Breast epithelium (tissue), 4 donors: ENCODE measurements around the gene PLCL2. TPM values are rescaled to one million over a fixed set of nuclear protein-coding genes. Genes with fewer than 3 reads are reported as not detected.

ENCODE experiments used
- DNase-seq, 2 donors: peaks; one replicate each; pipeline ENCODE4 v3.0.0-alpha.2; 2019; ENCODE audit warnings: low spot score in 2 of 2
- H3K27ac ChIP-seq, 2 donors: fragments of 200-600 bp; sonication (generic) in 1 of 2; one replicate each; pipeline ENCODE4 v1.5.1; 2016 to 2019; ENCODE audit warnings: mild to moderate bottlenecking in 1 of 2
- H3K27me3 ChIP-seq, 2 donors: fragments of 200-600 bp; sonication (generic) in 1 of 2; one replicate each; pipeline versions ENCODE4 v1.5.1 to v1.6.0; 2017 to 2019; ENCODE audit warnings: control low read depth in 1 of 2, mild to moderate bottlenecking in 1 of 2
- H3K36me3 ChIP-seq: fragments of 200-600 bp; one replicate; pipeline ENCODE4 v1.5.1; 2019
- H3K4me1 ChIP-seq, 2 donors: fragments of 200-600 bp; sonication (generic); one replicate each; pipeline ENCODE4 v1.5.1; 2016 to 2019; ENCODE audit warnings: control low read depth in 1 of 2
- H3K4me3 ChIP-seq, 3 donors: fragments of 200-600 bp; sonication (generic); 1 replicate in 2 of 3; 2 replicates in 1 of 3; pipeline ENCODE4 v1.5.1; 2016 to 2019; ENCODE audit warnings: mild to moderate bottlenecking in 3 of 3, moderate library complexity in 2 of 3
- H3K9me3 ChIP-seq, 2 donors: fragments of 200-600 bp; sonication (generic) in 1 of 2; one replicate each; pipeline ENCODE4 v1.5.1; 2016 to 2019; ENCODE audit warnings: control low read depth in 1 of 2
- POLR2A ChIP-seq: fragments of 450-650 bp; IDR thresholded peaks from one replicate; pipeline ENCODE4 v1.6.1; 2016; ENCODE audit warnings: antibody characterized with exemption, mild to moderate bottlenecking, moderate library complexity
- POLR2AphosphoS5 ChIP-seq, 3 donors: sonication (generic); formaldehyde crosslinking; IDR thresholded peaks; one replicate each; pipeline ENCODE4 v1.6.1; 2017; ENCODE audit warnings: antibody characterized with exemption in 3 of 3
- intact Hi-C: fragments of 100-400 bp; cut with DNase I; formaldehyde crosslinking; loops from one replicate; pipeline ENCODE4 v1.15.1; 2023; ENCODE audit warnings: low total_unique reads
- total RNA-seq, 3 donors: library from RNA; depleted of rRNA; stranded (reverse); fragments of >200 nt; gene quantifications; one replicate each; pipeline ENCODE4 v1.1.0, GENCODE V29; 2016
- TF ChIP-seq, protein P1 (sequence below), 3 donors: fragments of 450-650 bp; IDR thresholded peaks; one replicate each; pipeline ENCODE4 v1.5.1; 2016 to 2017; ENCODE audit warnings: antibody characterized with exemption in 3 of 3, mild to moderate bottlenecking in 3 of 3, moderate library complexity in 3 of 3

The PLCL2 gene
- total RNA-seq, 3 donors from 2014 or later = 7.8 to 21.9 (median 17.0) TPM

DNA sequence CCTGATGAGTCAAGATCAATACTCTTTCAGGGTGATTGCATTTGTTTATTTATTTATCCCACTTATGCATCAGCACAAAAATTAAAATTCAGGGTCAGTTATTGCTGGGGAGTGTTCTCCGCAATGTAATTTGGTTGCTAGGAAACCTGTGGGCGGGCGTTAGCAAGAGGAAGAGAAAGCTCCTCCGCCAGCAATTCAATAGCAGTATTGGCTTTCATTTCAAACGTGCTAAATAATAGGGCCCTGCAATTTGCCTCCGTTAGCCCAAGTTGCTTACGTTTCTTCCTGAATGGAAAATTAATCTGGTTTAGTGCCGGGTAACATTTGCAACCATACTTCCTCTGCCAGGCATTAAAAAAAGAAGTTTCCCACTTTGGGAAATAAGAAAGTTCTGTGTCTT lies 35.5 kb upstream of the PLCL2 start:
- intact Hi-C loops = no loop called here
- DNase-seq = no peak
- TF ChIP-seq, protein P1, sequence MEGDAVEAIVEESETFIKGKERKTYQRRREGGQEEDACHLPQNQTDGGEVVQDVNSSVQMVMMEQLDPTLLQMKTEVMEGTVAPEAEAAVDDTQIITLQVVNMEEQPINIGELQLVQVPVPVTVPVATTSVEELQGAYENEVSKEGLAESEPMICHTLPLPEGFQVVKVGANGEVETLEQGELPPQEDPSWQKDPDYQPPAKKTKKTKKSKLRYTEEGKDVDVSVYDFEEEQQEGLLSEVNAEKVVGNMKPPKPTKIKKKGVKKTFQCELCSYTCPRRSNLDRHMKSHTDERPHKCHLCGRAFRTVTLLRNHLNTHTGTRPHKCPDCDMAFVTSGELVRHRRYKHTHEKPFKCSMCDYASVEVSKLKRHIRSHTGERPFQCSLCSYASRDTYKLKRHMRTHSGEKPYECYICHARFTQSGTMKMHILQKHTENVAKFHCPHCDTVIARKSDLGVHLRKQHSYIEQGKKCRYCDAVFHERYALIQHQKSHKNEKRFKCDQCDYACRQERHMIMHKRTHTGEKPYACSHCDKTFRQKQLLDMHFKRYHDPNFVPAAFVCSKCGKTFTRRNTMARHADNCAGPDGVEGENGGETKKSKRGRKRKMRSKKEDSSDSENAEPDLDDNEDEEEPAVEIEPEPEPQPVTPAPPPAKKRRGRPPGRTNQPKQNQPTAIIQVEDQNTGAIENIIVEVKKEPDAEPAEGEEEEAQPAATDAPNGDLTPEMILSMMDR (IDR thresholded peaks at IDR 0.05) = no peak
- TF ChIP-seq POLR2AphosphoS5 (IDR thresholded peaks at IDR 0.05) (no peak), POLR2A (no peak)

DNA sequence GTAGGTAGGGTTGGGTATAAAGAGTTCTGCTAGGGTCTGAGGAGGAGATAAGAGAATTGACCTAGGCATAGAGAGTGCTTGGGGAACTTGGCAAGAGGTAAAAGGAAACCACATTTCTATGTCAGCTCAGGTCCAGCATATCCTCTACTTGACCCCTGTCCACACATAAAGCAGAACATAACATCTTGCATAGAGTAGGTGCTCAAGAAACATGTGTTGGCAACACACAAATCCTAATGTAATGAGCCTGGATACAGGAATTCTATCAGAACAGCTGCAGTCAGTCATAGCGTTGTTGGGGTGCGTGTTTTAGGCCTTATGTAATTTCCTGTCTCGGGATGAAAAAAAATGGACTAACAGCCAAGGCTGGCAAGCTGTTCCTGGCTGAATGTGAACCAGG lies 35.0 kb upstream of the PLCL2 start:
- intact Hi-C loops = no loop called here
- H3K27me3 ChIP-seq = no peaks in the 10 kb centered on the region
- DNase-seq = no peak
- no peaks in the 10 kb centered on the region for H3K4me1 ChIP-seq
- no peaks in the 10 kb centered on the region for H3K9me3 ChIP-seq
- peak overlapping the region in 1 of 3 donors; percentile 2 for H3K4me3 ChIP-seq
- no peak overlapping the region for H3K27ac ChIP-seq
- H3K36me3 ChIP-seq = no peaks in the 10 kb centered on the region
- TF ChIP-seq, protein P1 (IDR thresholded peaks at IDR 0.05) = no peak
- TF ChIP-seq POLR2A (no peak), POLR2AphosphoS5 (IDR thresholded peaks at IDR 0.05) (no peak)

More for the DNA sequence above, 35.5 kb upstream of the PLCL2 start:
- H3K4me1 ChIP-seq = no peaks in the 10 kb centered on the region
- no peaks in the 10 kb centered on the region for H3K36me3 ChIP-seq
- H3K27me3 ChIP-seq = no peaks in the 10 kb centered on the region
- H3K9me3 ChIP-seq = no peaks in the 10 kb centered on the region
- H3K4me3 ChIP-seq = peak overlapping the region in 1 of 3 donors; percentile 2
- H3K27ac ChIP-seq = no peak overlapping the region

DNA sequence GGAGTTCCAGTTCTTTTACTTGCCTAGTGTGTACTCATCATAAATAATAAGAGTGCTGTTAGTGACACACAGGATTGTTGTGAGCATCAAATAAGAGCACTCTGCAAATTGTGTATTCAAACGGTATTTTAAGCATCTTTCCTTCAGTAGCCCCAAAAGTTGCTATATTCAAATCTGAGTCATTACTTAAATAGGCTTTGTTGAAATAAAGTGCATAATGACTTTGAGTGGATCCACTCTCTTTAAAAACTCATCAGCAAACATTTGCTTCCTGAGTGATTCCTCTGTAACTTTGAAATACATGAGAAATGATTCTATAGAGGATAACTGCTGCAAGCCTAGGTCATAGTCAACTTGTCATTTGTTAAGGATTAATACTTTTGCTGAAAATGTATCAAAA lies 29.3 kb upstream of the PLCL2 start:
- DNase-seq = no peak
- H3K9me3 ChIP-seq = no peaks in the 10 kb centered on the region
- H3K4me3 ChIP-seq = no peak overlapping the region
- no peaks in the 10 kb centered on the region for H3K27me3 ChIP-seq
- TF ChIP-seq POLR2A (no peak), POLR2AphosphoS5 (IDR thresholded peaks at IDR 0.05) (no peak)
- TF ChIP-seq, protein P1 (IDR thresholded peaks at IDR 0.05) = no peak
- no peaks in the 10 kb centered on the region for H3K4me1 ChIP-seq
- no peaks in the 10 kb centered on the region for H3K36me3 ChIP-seq
- intact Hi-C loops = no loop called here
- H3K27ac ChIP-seq = no peak overlapping the region

DNA sequence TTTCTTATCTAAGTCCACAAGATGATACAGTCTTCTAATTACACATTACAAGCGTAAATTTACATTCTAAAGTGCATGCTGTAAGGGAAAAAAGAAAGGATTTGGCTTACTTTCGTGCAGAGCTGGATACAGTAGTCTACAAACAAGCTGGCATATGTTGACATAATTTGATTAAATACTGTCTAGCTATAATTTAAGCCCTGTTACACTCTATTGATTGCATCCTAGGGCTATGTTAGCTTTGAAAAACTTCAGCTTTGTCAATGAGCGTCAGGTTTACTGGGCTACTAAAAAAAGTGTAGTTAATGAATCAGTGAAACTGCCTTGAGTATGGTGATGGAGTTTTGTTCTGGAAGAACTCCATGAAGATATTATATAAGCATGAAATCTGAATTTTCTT lies 24.5 kb upstream of the PLCL2 start:
- no peak for DNase-seq
- no peaks in the 10 kb centered on the region for H3K36me3 ChIP-seq
- TF ChIP-seq, protein P1 (IDR thresholded peaks at IDR 0.05) = no peak
- TF ChIP-seq POLR2A = no peak
- no peak for TF ChIP-seq POLR2AphosphoS5 (IDR thresholded peaks at IDR 0.05)
- intact Hi-C loops = no loop called here
- no peaks in the 10 kb centered on the region for H3K4me1 ChIP-seq
- no peak overlapping the region for H3K27ac ChIP-seq
- no peak overlapping the region for H3K4me3 ChIP-seq
- no peaks in the 10 kb centered on the region for H3K9me3 ChIP-seq
- no peaks in the 10 kb centered on the region for H3K27me3 ChIP-seq

DNA sequence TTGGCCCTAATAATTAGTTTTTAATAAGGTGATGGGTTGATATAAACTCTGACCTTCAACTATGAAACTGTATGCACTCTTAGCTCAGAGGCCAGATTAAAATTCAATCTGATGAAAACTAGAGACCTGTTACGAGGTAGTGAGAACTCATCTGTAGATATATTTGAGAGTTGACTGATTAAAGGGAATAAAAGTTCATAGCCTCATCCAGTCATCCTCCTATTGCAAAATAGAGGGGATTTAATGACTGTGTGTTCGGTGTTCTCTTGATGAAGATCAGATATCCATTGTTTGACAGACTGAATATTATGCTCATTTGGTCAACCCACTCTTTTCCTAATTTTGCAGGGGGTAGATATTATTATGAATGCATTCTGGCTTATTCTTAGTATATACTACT lies 23.3 kb upstream of the PLCL2 start:
- DNase-seq = no peak

More for the DNA sequence above, 23.3 kb upstream of the PLCL2 start:
- no peak overlapping the region for H3K4me3 ChIP-seq
- H3K27ac ChIP-seq = no peak overlapping the region
- intact Hi-C loops = no loop called here
- H3K36me3 ChIP-seq = no peaks in the 10 kb centered on the region
- no peaks in the 10 kb centered on the region for H3K27me3 ChIP-seq
- H3K4me1 ChIP-seq = no peaks in the 10 kb centered on the region
- no peaks in the 10 kb centered on the region for H3K9me3 ChIP-seq
- no peak for TF ChIP-seq POLR2AphosphoS5 (IDR thresholded peaks at IDR 0.05)
- TF ChIP-seq, protein P1 (IDR thresholded peaks at IDR 0.05) = no peak
- no peak for TF ChIP-seq POLR2A
